ENCODE measurements around the gene CEMIP. TPM values are rescaled to one million over a fixed set of nuclear protein-coding genes. Genes with fewer than 3 reads are reported as not detected.

The CEMIP gene
- total and polyA plus RNA-seq, 2 of the 8 experiments (the other 6 are each of a cell fraction or from before 2014, with no cell fraction given): 0.11 to 0.60 TPM

- no peak overlapping the region for H2BK15ac ChIP-seq (ENCODE audit: low read length)
- no peak overlapping the region for H3K18ac ChIP-seq (ENCODE audit: extremely low read depth, low read length)
- H3K27ac ChIP-seq (ENCODE audit: low read depth, low read length): no peak overlapping the region
- H3K23me2 ChIP-seq (ENCODE audit: low read depth, low read length): no peaks in the 10 kb centered on the region
- no peak for DNase-seq (ENCODE audit: low read depth in 1 of 2, low spot score in 2 of 2)
- no peak overlapping the region for H2BK12ac ChIP-seq (ENCODE audit: low read depth, low read length)
- H2AFZ ChIP-seq (ENCODE audit: low read length): no peak overlapping the region
- no peaks in the 10 kb centered on the region for H3K79me1 ChIP-seq (ENCODE audit: low read depth, low read length)
- no peak overlapping the region for H2BK5ac ChIP-seq (ENCODE audit: low read depth, low read length)
- H3K4me3 ChIP-seq (ENCODE audit: extremely low read depth in 1 of 4, insufficient read depth in 2 of 4, low read depth in 3 of 4, low read length in 4 of 4): no peak overlapping the region
- no peak overlapping the region for H4K5ac ChIP-seq (ENCODE audit: insufficient read length, low read depth, low read length)
- no peak overlapping the region for H3K56ac ChIP-seq (replicated peaks; ENCODE audit: insufficient read length, low read depth, low read length)
- H3K4me2 ChIP-seq (ENCODE audit: insufficient read depth in 1 of 2, low read depth in 2 of 2, low read length in 2 of 2): no peak overlapping the region
- no peak overlapping the region for H4K8ac ChIP-seq (ENCODE audit: extremely low read depth, insufficient read depth, low read length)
- 0 out of 7 replicates have a peak, but pooled peaks cover 0 to 2% (median 0%) of the 10 kb centered on the region in 4 experiments for H3K27me3 ChIP-seq (replicated peaks in 1 of 4; ENCODE audit: control insufficient read depth in 3 of 4, extremely low read depth in 1 of 4, insufficient read depth in 3 of 4, low read length in 3 of 4)
- H3K9me3 ChIP-seq (ENCODE audit: insufficient read depth in 2 of 2, low read depth in 1 of 2, low read length in 1 of 2): peaks cover 0 to 5% of the 10 kb centered on the region in 2 experiments; a peak in 1 of 4 replicates
- POLR2A ChIA-PET (ENCODE audit: partially characterized antibody): no interaction called here
- WGBS, 2 experiments (ENCODE audit: extremely low coverage in 1 of 2, insufficient coverage in 1 of 2, insufficient read length in 1 of 2, insufficient replicate concordance in 2 of 2, low coverage in 1 of 2, low lambda C conversion rate in 2 of 2, missing lambda C conversion rate in 1 of 2): 88% methylated on average over 7 of the region's 7 CpGs; no CpG with 5 or more reads in 1 of the 2 experiments
- no peak overlapping the region for H3K23ac ChIP-seq (ENCODE audit: insufficient read length)
- H3K4ac ChIP-seq (replicated peaks; ENCODE audit: insufficient read length, low read depth, low read length): no peak overlapping the region
- no peak for FAIRE-seq
- H2BK20ac ChIP-seq (ENCODE audit: low read length): no peak overlapping the region
- 0 out of 8 replicates have a peak, but pooled peaks cover 0 to 3% (median 0%) of the 10 kb centered on the region in 4 experiments for H3K36me3 ChIP-seq (ENCODE audit: control insufficient read depth in 2 of 4, insufficient read depth in 4 of 4, low read length in 3 of 4)
- no peaks in the 10 kb centered on the region for H3K79me2 ChIP-seq (ENCODE audit: control insufficient read depth in 1 of 2, insufficient read depth in 2 of 2, low read length in 2 of 2)
- H4K20me1 ChIP-seq (replicated peaks in 1 of 2; ENCODE audit: control insufficient read depth in 1 of 2, insufficient read depth in 2 of 2, low read length in 2 of 2): no peaks in the 10 kb centered on the region
- CTCF ChIA-PET (ENCODE audit: partially characterized antibody): no interaction called here
- H3K4me1 ChIP-seq (replicated peaks in 1 of 4; ENCODE audit: control insufficient read depth in 3 of 4, insufficient read depth in 4 of 4, low read length in 3 of 4): no peaks in the 10 kb centered on the region
- no peak overlapping the region for H2AK5ac ChIP-seq (ENCODE audit: low read depth, low read length)
- no peak overlapping the region for H3K14ac ChIP-seq (ENCODE audit: insufficient read length)
- no peak overlapping the region for H3K9ac ChIP-seq (replicated peaks in 1 of 4; ENCODE audit: extremely low read depth in 1 of 4, low read depth in 3 of 4, low read length in 3 of 4)
- H4K91ac ChIP-seq (replicated peaks; ENCODE audit: insufficient read length, low read length): no peak overlapping the region
- H2BK120ac ChIP-seq (replicated peaks; ENCODE audit: low read depth, low read length): no peak overlapping the region
- TF ChIP-seq PHF8 (conservative IDR thresholded peaks at IDR 0.05; ENCODE audit: low read depth, low read length) (no peak), BRCA1 (IDR thresholded peaks at IDR 0.05; ENCODE audit: low read depth, low read length) (no peak), SP2 (IDR thresholded peaks at IDR 0.05; ENCODE audit: low read length) (no peak), CHD2 (IDR thresholded peaks at IDR 0.05; ENCODE audit: low read length) (no peak), TBP (IDR thresholded peaks at IDR 0.05; ENCODE audit: low read depth, low read length) (no peak), ZNF274 (IDR thresholded peaks at IDR 0.05; ENCODE audit: borderline replicate concordance, extremely low read depth, low read length) (no peak), CBX8 (IDR thresholded peaks at IDR 0.05; ENCODE audit: borderline replicate concordance, low read depth, low read length) (no peak), TAF7 (optimal IDR thresholded peaks at IDR 0.05; ENCODE audit: borderline replicate concordance, low read depth, low read length) (no peak), KDM4A (IDR thresholded peaks at IDR 0.05; ENCODE audit: low read depth, low read length, severe bottlenecking) (no peak), EZH2 (IDR thresholded peaks at IDR 0.05; ENCODE audit: low read depth, low read length, severe bottlenecking) (no peak), GTF2F1 (IDR thresholded peaks at IDR 0.05; ENCODE audit: borderline replicate concordance, low read depth, low read length) (no peak), BCL11A (IDR thresholded peaks at IDR 0.05; ENCODE audit: low read depth in 2 of 2, low read length in 2 of 2) (no peak), E2F6 (IDR thresholded peaks at IDR 0.05) (no peak), SUZ12 (IDR thresholded peaks at IDR 0.05; ENCODE audit: low read length) (no peak)
Observed at GRCh38 chr15:80895091-80895490, 115.9 kb downstream of the CEMIP start.
